GM12878 (cell line): ENCODE data around the gene VWA7. TPM values are rescaled to one million over a fixed set of nuclear protein-coding genes. Genes with fewer than 3 reads are reported as not detected.

ENCODE experiments used
- ATAC-seq: fragments of 200-7000 bp; cut with Tn5 transposase; 3 replicates; pipeline ENCODE4 v1.9.1; 2020; ENCODE audit warnings: mild to moderate bottlenecking, moderate library complexity
- BruUV-seq: library from RNA; stranded (reverse); fragments of 400-500 nt; replicated peaks from 2 replicates; lab custom pipeline; 2021; lab: Mats Ljungman, UMichigan
- CTCF ChIA-PET: fragments of 300-600 bp; sonication (Branson Sonifier 250); formaldehyde crosslinking; extraction: SDS; loops from one replicate; lab custom pipeline; 2021; ENCODE audit warnings: inconsistent platforms; lab: Yijun Ruan, JAX
- POLR2A ChIA-PET: fragments of 350-600 bp; formaldehyde crosslinking; extraction: SDS; loops from one replicate; lab custom pipeline; 2021; ENCODE audit warnings: inconsistent platforms; lab: Charles Lee
- RAD21 ChIA-PET: fragments of 300-600 bp; sonication (Branson Sonifier 250); formaldehyde crosslinking; loops from one replicate; lab custom pipeline; 2023; ENCODE audit warnings: antibody characterized with exemption; ENCODE audit not compliant: unreplicated experiment; lab: Charles Lee
- SMC1A ChIA-PET: fragments of 300-600 bp; sonication (Branson Sonifier 250); formaldehyde crosslinking; loops from one replicate; lab custom pipeline; 2023; ENCODE audit not compliant: unreplicated experiment, uncharacterized antibody; lab: Charles Lee
- DNase-seq: peaks from one replicate; pipeline ENCODE4 v3.0.0-alpha.2; 2011; ENCODE audit warnings: low read depth, low spot score
- FAIRE-seq: peaks from 3 replicates; lab custom pipeline; 2011; peaks lifted over from hg19 to GRCh38; lab: Jason Lieb, UNC
- H2AFZ ChIP-seq: 2 replicates; pipeline ENCODE4 v1.6.0; 2011; ENCODE audit warnings: low read depth, low read length, control low read depth; ENCODE audit not compliant: control insufficient read depth
- H3K27ac ChIP-seq: 2 replicates; pipeline ENCODE4 v1.5.1; 2011; ENCODE audit warnings: control low read depth; ENCODE audit not compliant: control insufficient read depth, insufficient read depth
- H3K27me3 ChIP-seq, 2 experiments: replicated peaks in 1 of 2; 2 replicates each; pipeline versions ENCODE4 v1.6.0 to v1.6.1; 2011; ENCODE audit warnings: low read length in 1 of 2; ENCODE audit not compliant: control insufficient read depth in 2 of 2, insufficient read depth in 2 of 2
- H3K36me3 ChIP-seq, 2 experiments: 2 replicates each; pipeline ENCODE4 v1.5.1; 2011; ENCODE audit warnings: low read length in 1 of 2; ENCODE audit not compliant: control insufficient read depth in 2 of 2, insufficient read depth in 2 of 2
- H3K4me1 ChIP-seq: 2 replicates; pipeline ENCODE4 v1.6.1; 2011; ENCODE audit warnings: mild to moderate bottlenecking, low read length, moderate library complexity, mixed read lengths; ENCODE audit not compliant: control insufficient read depth, insufficient read depth
- H3K4me2 ChIP-seq: 2 replicates; pipeline ENCODE4 v1.6.0; 2011; ENCODE audit warnings: control low read depth; ENCODE audit not compliant: control insufficient read depth, insufficient read depth
- H3K4me3 ChIP-seq: fragments of 200-600 bp; sonication (generic); 2 replicates; pipeline ENCODE4 v1.5.1; 2016
- H3K79me2 ChIP-seq: 2 replicates; pipeline ENCODE4 v1.6.0; 2011; ENCODE audit warnings: low read length; ENCODE audit not compliant: control insufficient read depth, insufficient read depth
- H3K9ac ChIP-seq: 2 replicates; pipeline ENCODE4 v1.8.0; 2011; ENCODE audit warnings: low read length, control low read depth, mixed read lengths; ENCODE audit not compliant: control insufficient read depth, insufficient read depth
- H3K9me3 ChIP-seq: replicated peaks from 3 replicates; pipeline ENCODE4 v1.5.1; 2011; ENCODE audit warnings: mild to moderate bottlenecking, low read length; ENCODE audit not compliant: control insufficient read depth, insufficient read depth
- H4K20me1 ChIP-seq: 2 replicates; pipeline ENCODE4 v1.6.0; 2011; ENCODE audit not compliant: control insufficient read depth, insufficient read depth
- ASH2L ChIP-seq: fragments of 300-600, 200-600 bp; sonication (generic); IDR thresholded peaks from 2 replicates; pipeline ENCODE4 v1.6.1; 2017; ENCODE audit warnings: low read depth, mild to moderate bottlenecking, borderline replicate concordance
- ATF2 ChIP-seq: IDR thresholded peaks from 2 replicates; pipeline ENCODE4 v1.6.1; 2012; ENCODE audit warnings: low read length, inconsistent platforms
- ATF7 ChIP-seq: fragments of 450-650 bp; IDR thresholded peaks from 2 replicates; pipeline ENCODE4 v1.6.1; 2016; ENCODE audit warnings: low read depth, mild to moderate bottlenecking
- CHD4 ChIP-seq: fragments of 200-600 bp; sonication (generic); IDR thresholded peaks from 2 replicates; pipeline ENCODE4 v1.6.1; 2016; ENCODE audit warnings: mild to moderate bottlenecking
- HDAC6 ChIP-seq: fragments of 200-600 bp; sonication (generic); IDR thresholded peaks from one replicate; pipeline ENCODE4 v1.8.0; 2017; ENCODE audit warnings: antibody characterized with exemption; ENCODE audit not compliant: unreplicated experiment
- HDGF ChIP-seq: fragments of 450-650 bp; IDR thresholded peaks from 2 replicates; pipeline ENCODE4 v1.6.1; 2016; ENCODE audit warnings: antibody characterized with exemption
- JUNB ChIP-seq: IDR thresholded peaks from 2 replicates; pipeline ENCODE4 v1.6.1; 2016; ENCODE audit warnings: antibody characterized with exemption, mild to moderate bottlenecking
- JUND ChIP-seq: IDR thresholded peaks from 2 replicates; pipeline ENCODE4 v1.6.1; 2012; ENCODE audit warnings: low read depth, mild to moderate bottlenecking, low read length, improper control_type of control experiment, moderate library complexity
- MEF2A ChIP-seq: IDR thresholded peaks from 2 replicates; pipeline ENCODE4 v1.6.1; 2011; ENCODE audit warnings: low read depth, mild to moderate bottlenecking, low read length, moderate library complexity; ENCODE audit not compliant: insufficient read depth
- NFXL1 ChIP-seq: fragments of 450-650 bp; IDR thresholded peaks from 2 replicates; pipeline ENCODE4 v1.6.1; 2017; ENCODE audit warnings: antibody characterized with exemption, mild to moderate bottlenecking, borderline replicate concordance
- PAX8 ChIP-seq: fragments of 450-650 bp; IDR thresholded peaks from 2 replicates; pipeline ENCODE4 v1.6.1; 2017; ENCODE audit warnings: mild to moderate bottlenecking, moderate library complexity
- RAD51 ChIP-seq: fragments of 450-650 bp; IDR thresholded peaks from 2 replicates; pipeline ENCODE4 v1.6.1; 2016; ENCODE audit warnings: moderate library complexity, mild to moderate bottlenecking, inconsistent platforms
- RB1 ChIP-seq: fragments of 450-650 bp; formaldehyde crosslinking; IDR thresholded peaks from 2 replicates; pipeline ENCODE4 v1.6.1; 2017; ENCODE audit warnings: mild to moderate bottlenecking, borderline replicate concordance
- ZNF384 ChIP-seq: IDR thresholded peaks from 2 replicates; pipeline ENCODE4 v1.6.1; 2012; ENCODE audit warnings: low read depth, mild to moderate bottlenecking, low read length, improper control_type of control experiment, borderline replicate concordance
- whole genome bisulfite sequencing: methylation state at CpG from one replicate; pipeline ENCODE4 v1.1.6; 2016; ENCODE audit warnings: low lambda C conversion rate; ENCODE audit not compliant: insufficient replicate concordance, insufficient coverage; ENCODE audit errors: missing lambda C conversion rate; 5-methylcytosine and 5-hydroxymethylcytosine counted together
- in situ Hi-C: fragments of 300-500 bp; cut with MboI; formaldehyde crosslinking; loops from 9 replicates; pipeline ENCODE4 v1.14.3; 2018; ENCODE audit warnings: mixed read lengths
- intact Hi-C: fragments of 100-400 bp; cut with micrococcal nuclease; formaldehyde crosslinking; loops from one replicate; pipeline ENCODE4 v1.14.2; 2022; ENCODE audit not compliant: unreplicated experiment
- polyA plus RNA-seq, 11 experiments: library from polyadenylated mRNA; depleted of rRNA in 4 of 11; unstranded in 6 of 11; stranded (reverse) in 5 of 11; fragments of >200 nt; fragmentation: Nextera tagmentation in 4 of 11; fragmentation: Illumina TruSeq in 1 of 11; extraction: Ambion mirVana in 4 of 11; extraction: Trizol in 1 of 11; gene quantifications; 1 replicate in 1 of 11; 2 replicates in 10 of 11; pipeline versions ENCODE4 v1.2.1 to v1.2.3, GENCODE V29; 2011 to 2016; ENCODE audit warnings: inconsistent platforms in 2 of 11, missing spikeins in 2 of 11, low read depth in 1 of 11
- total RNA-seq, 4 experiments: library from RNA; depleted of rRNA in 3 of 4; stranded (reverse); fragments of >200 nt in 3 of 4; fragmentation: Illumina TruSeq in 1 of 4; extraction: Trizol in 1 of 4; gene quantifications; 2 replicates each; pipeline versions ENCODE4 v1.2.1 to v1.2.3, GENCODE V29; 2013 to 2021
- TF ChIP-seq, protein P1 (sequence below): IDR thresholded peaks from 2 replicates; pipeline ENCODE4 v1.6.1; 2011; ENCODE audit warnings: borderline replicate concordance, low read depth, mild to moderate bottlenecking, moderate library complexity, mixed read lengths, low read length; ENCODE audit not compliant: insufficient read depth; ENCODE audit errors: extremely low read length

VWA7 gene
- total and polyA plus RNA-seq, 10 of the 15 experiments (the other 5 are each of a cell fraction or from before 2014, with no cell fraction given) = 0.11 to 3.1 (median 1.2) TPM; not detected in 1

DNA sequence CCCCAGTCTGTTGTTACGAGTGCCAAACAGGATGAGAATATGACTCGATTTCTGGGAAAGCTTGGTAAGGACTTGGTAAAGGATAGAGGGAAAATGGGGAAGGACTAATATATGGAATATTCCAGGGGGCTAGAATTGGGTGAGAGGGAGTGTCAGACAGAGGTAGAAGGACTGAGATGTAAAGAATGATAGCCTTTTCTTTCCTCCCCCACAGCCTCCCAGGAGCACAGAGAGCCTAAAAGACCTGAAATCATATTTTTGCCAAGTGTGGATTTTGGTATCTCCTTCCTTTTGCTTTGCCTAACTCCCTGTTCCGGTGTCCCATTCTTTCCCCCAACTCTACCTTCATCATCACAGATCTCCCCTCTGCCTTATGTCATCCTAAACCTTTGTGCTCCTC lies 34.2 kb downstream of the VWA7 start:
- POLR2A ChIA-PET = interaction anchor here (0.5 kb wide), 1 partner anchor 95 kb away, joined by 3 read pairs; no protein-coding TSS in a partner anchor
- no peaks in the 10 kb centered on the region for H3K27me3 ChIP-seq

GRCh38 chr6:31741815-31742214 lies 35.3 kb downstream of the VWA7 start:
- H3K9ac ChIP-seq = no peak overlapping the region
- 56% methylated on average over 2 of the region's 2 CpGs for WGBS
- POLR2A ChIA-PET = interaction anchor here (0.7 to 4.3 kb wide), 4 partner anchors 12 to 146 kb away, joined by 3 to 30 read pairs (median 3); partner anchors contain the start of genes APOM and DDAH2
- SMC1A ChIA-PET = interaction anchor here (0.6 to 1.4 kb wide), 5 partner anchors 49 to 1235 kb away, joined by 3 read pairs; no protein-coding TSS in a partner anchor
- no peak for ATAC-seq
- no peaks in the 10 kb centered on the region for H4K20me1 ChIP-seq
- no TSS peak for BruUV-seq
- H3K4me1 ChIP-seq = peaks cover 18% of the 10 kb centered on the region
- intact Hi-C loops = no loop called here
- in situ Hi-C loops = no loop called here
- no peak overlapping the region for H3K4me2 ChIP-seq
- no peak overlapping the region for H3K4me3 ChIP-seq
- H3K36me3 ChIP-seq = peaks cover 0 to 1% of the 10 kb centered on the region in 2 experiments; a peak in 1 of 4 replicates
- CTCF ChIA-PET = interaction anchor here (1.1 to 15.8 kb wide), 4 partner anchors 9 to 88 kb away, joined by 4 to 208 read pairs (median 24); no protein-coding TSS in a partner anchor
- no peak for FAIRE-seq
- RAD21 ChIA-PET = interaction anchor here (0.6 to 6.0 kb wide), 3 partner anchors 28 to 88 kb away, joined by 5 to 37 read pairs (median 36); partner anchors contain the start of gene LSM2
- H3K9me3 ChIP-seq = no peaks in the 10 kb centered on the region
- H3K27ac ChIP-seq = no peak overlapping the region
- peaks cover 13% of the 10 kb centered on the region for H3K79me2 ChIP-seq
- DNase-seq = no peak
- no peaks in the 10 kb centered on the region for H3K27me3 ChIP-seq
- H2AFZ ChIP-seq = no peak overlapping the region
- no peak for TF ChIP-seq CHD4
- no peak for TF ChIP-seq JUND
- TF ChIP-seq NFXL1 = no peak
- TF ChIP-seq JUNB = no peak
- no peak for TF ChIP-seq PAX8
- TF ChIP-seq ZNF384 = no peak
- TF ChIP-seq MEF2A = no peak
- TF ChIP-seq RB1 = no peak
- no peak for TF ChIP-seq HDAC6
- no peak for TF ChIP-seq RAD51
- no peak for TF ChIP-seq HDGF
- TF ChIP-seq ATF7 = no peak
- TF ChIP-seq ATF2 = no peak

More for the DNA sequence above, 34.2 kb downstream of the VWA7 start:
- WGBS = 100% methylated on average over 3 of the region's 3 CpGs
- in situ Hi-C loops (no loop called here), intact Hi-C loops (no loop called here)
- ChIA-PET CTCF (interaction anchor here (1.0 to 1.6 kb wide), 2 partner anchors 10 to 27 kb away, joined by 4 read pairs; no protein-coding TSS in a partner anchor), RAD21 (interaction anchor here (0.7 kb wide), 1 partner anchor 27 kb away, joined by 4 read pairs; no protein-coding TSS in a partner anchor), SMC1A (interaction anchor here (0.9 kb wide), 1 partner anchor 27 kb away, joined by 3 read pairs; no protein-coding TSS in a partner anchor)
- peaks cover 1 to 4% of the 10 kb centered on the region in 2 experiments; a peak in 2 of 4 replicates for H3K36me3 ChIP-seq
- peaks cover 12% of the 10 kb centered on the region for H3K4me1 ChIP-seq
- H3K4me2 ChIP-seq = no peak overlapping the region
- H3K79me2 ChIP-seq = peaks cover 11% of the 10 kb centered on the region
- BruUV-seq = no TSS peak
- no peak for FAIRE-seq
- no peak for ATAC-seq
- no peaks in the 10 kb centered on the region for H3K9me3 ChIP-seq
- H3K27ac ChIP-seq = no peak overlapping the region
- no peak for DNase-seq
- H2AFZ ChIP-seq = no peak overlapping the region
- H4K20me1 ChIP-seq = no peaks in the 10 kb centered on the region
- no peak overlapping the region for H3K9ac ChIP-seq
- H3K4me3 ChIP-seq = no peak overlapping the region
- TF ChIP-seq, protein P1, sequence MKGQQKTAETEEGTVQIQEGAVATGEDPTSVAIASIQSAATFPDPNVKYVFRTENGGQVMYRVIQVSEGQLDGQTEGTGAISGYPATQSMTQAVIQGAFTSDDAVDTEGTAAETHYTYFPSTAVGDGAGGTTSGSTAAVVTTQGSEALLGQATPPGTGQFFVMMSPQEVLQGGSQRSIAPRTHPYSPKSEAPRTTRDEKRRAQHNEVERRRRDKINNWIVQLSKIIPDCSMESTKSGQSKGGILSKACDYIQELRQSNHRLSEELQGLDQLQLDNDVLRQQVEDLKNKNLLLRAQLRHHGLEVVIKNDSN = no peak
- no peak for TF ChIP-seq ASH2L
